KBM-7 (cell line): ENCODE measurements around the gene CHCHD6.

ENCODE experiments used
- DNase-seq: peaks from one replicate; pipeline ENCODE4 v3.0.0-alpha.2; 2015
- in situ Hi-C: fragments of 300-500 bp; cut with MboI; formaldehyde crosslinking; loops from 2 replicates; pipeline ENCODE4 v1.14.3; 2020; ENCODE audit warnings: low sequenced_read_pairs, low pct_unique_long_range_greater_than_20kb, mixed read lengths

CHCHD6 gene

GRCh38 chr3:126989316-126990023 is 285.4 kb downstream of the CHCHD6 start:
- DNase-seq: no peak
- in situ Hi-C loops: no loop called here

- in situ Hi-C loops: no loop called here
- DNase-seq: no peak
Observed at GRCh38 chr3:126990024-126990700, 286.1 kb downstream of the CHCHD6 start.

GRCh38 chr3:126990890-126991289 is 286.9 kb downstream of the CHCHD6 start:
- in situ Hi-C loops: no loop called here

GRCh38 chr3:126991366-126992200 is 287.5 kb downstream of the CHCHD6 start:
- DNase-seq: no peak
- in situ Hi-C loops: no loop called here

More at GRCh38 chr3:126990890-126991289, 286.9 kb downstream of the CHCHD6 start:
- no peak for DNase-seq

GRCh38 chr3:126992216-126992615 is 288.2 kb downstream of the CHCHD6 start:
- no peak for DNase-seq
- in situ Hi-C loops: no loop called here

- no peak for DNase-seq
- in situ Hi-C loops: no loop called here
Observed at GRCh38 chr3:126992776-126993175, 288.7 kb downstream of the CHCHD6 start.

- in situ Hi-C loops: no loop called here
- DNase-seq: no peak
Observed at GRCh38 chr3:126993436-126993835, 289.4 kb downstream of the CHCHD6 start.

GRCh38 chr3:126994661-126995245 is 290.7 kb downstream of the CHCHD6 start:
- DNase-seq: no peak
- in situ Hi-C loops: no loop called here

- in situ Hi-C loops: no loop called here
- DNase-seq: no peak
Observed at GRCh38 chr3:126995254-126995780, 291.3 kb downstream of the CHCHD6 start.

- in situ Hi-C loops: no loop called here
- no peak for DNase-seq
Observed at GRCh38 chr3:126995926-126996512, 292.0 kb downstream of the CHCHD6 start.

- no peak for DNase-seq
- in situ Hi-C loops: no loop called here
Observed at GRCh38 chr3:126996905-126997304, 292.9 kb downstream of the CHCHD6 start.

GRCh38 chr3:126997455-126998038 is 293.5 kb downstream of the CHCHD6 start:
- in situ Hi-C loops: no loop called here
- no peak for DNase-seq

GRCh38 chr3:126998320-126998719 is 294.3 kb downstream of the CHCHD6 start:
- DNase-seq: no peak
- in situ Hi-C loops: no loop called here

- no peak for DNase-seq
- in situ Hi-C loops: no loop called here
Observed at GRCh38 chr3:126998728-126999127, 294.7 kb downstream of the CHCHD6 start.

GRCh38 chr3:126999383-126999782 is 295.3 kb downstream of the CHCHD6 start:
- no peak for DNase-seq
- in situ Hi-C loops: no loop called here

GRCh38 chr3:127000119-127000518 is 296.1 kb downstream of the CHCHD6 start:
- in situ Hi-C loops: no loop called here
- no peak for DNase-seq

- in situ Hi-C loops: no loop called here
- DNase-seq: no peak
Observed at GRCh38 chr3:127000761-127001160, 296.7 kb downstream of the CHCHD6 start.

- no peak for DNase-seq
- in situ Hi-C loops: no loop called here
Observed at GRCh38 chr3:127001486-127002194, 297.6 kb downstream of the CHCHD6 start.
